Bone marrow (tissue), 2 donors: ENCODE results near the gene PLEKHA5.

Experiments used
- DNase-seq, 2 donors: peaks; one replicate each; lab custom pipeline; 2025; lab: John Stamatoyannopoulos, UW

The PLEKHA5 gene

DNA sequence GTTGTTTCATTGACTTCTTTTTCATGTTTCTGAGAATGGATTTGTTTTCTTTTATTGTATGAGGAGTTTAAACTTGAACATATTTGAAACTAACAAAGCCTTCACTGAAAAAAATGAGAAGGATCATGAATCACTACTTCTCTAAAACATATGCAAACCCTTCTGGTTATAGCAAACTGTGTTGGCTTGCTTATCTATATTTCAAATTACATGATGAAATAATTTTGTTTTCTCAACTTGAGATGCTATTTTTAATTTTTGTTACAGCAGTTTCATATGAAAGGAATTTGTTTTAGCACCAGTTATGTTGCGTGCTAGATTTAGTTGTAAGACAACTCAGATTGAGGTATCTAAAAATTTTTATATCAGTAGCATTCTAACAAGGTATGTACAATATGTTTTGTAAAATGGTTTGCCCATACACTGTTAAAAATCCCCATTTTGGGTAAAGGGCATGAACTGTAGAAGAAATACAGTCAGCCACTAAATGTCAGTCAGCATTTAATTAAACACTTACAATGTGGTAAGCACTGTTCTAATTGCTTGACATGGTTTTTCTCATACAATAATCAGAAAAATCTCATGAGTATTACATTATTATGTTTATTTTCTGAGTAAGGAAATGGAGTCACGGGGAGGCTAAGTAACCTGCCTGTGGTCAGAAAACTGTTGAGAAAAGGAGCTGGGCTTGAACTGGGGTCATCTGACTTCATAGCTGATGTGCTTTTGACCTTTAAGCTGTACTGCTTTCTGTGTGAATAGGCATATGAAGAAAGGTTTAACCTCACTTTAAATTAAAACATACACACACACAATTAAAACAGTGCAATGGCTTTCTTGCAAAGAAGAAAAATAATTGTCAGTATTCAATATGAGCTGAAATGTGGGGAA lies 105.7 kb downstream of the PLEKHA5 start:
- no peak for DNase-seq

DNA sequence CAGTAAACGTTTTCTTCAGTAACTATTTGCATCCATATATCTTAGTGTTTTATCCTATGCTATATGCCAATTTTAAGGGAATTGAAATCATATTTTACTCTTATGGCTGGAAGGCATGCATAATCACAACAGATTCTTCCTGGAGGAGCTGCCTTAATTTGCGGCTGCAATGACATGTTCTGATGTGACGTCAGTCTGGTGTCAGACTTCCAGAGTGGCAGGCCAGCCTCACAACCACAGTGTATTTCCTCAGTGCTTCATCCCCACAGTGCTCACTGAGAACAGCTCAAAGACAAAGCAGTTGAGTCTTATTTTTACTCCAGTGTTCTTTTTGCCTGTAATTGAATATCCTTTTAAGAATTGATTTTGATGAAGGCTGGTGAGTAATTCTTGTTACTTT lies 107.1 kb downstream of the PLEKHA5 start:
- DNase-seq, result no peak

DNA sequence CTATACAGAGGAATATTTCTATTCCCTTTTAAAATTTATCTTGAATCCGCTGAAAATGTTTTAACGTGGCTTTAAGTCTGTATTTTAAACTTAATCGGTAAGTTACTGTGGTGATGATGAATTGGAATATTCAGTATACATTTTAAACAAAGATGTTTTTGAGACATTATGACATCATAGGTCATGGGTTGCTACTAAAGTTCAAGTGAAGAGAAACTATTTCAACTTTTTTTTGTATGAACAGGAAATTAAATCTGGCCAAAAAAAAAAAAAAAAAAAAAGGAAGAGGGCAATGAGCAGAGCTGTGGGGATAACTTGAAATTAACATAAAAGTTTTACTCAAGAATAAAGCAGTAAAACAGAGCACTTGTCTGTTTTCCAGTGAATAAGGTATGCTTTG lies 109.0 kb downstream of the PLEKHA5 start:
- no peak for DNase-seq

DNA sequence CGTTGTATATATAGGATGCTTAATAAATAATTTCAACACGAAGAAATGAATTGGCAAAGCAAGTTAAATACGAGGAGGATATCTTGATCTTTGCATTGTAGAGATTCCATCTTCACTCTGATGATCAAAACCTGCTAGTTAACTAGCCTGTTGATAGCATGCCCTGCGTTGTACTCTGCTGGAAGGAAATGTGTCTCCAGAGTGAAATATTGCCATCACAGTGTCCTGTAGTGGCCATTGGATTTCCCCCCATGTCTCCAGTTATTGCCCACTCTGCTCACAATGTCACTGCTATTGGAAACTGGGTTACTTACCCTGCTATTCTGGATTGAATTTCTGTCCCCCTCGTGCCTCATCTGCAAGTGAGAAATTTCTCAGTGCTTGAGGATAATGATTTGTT lies 109.6 kb downstream of the PLEKHA5 start:
- DNase-seq, result no peak

DNA sequence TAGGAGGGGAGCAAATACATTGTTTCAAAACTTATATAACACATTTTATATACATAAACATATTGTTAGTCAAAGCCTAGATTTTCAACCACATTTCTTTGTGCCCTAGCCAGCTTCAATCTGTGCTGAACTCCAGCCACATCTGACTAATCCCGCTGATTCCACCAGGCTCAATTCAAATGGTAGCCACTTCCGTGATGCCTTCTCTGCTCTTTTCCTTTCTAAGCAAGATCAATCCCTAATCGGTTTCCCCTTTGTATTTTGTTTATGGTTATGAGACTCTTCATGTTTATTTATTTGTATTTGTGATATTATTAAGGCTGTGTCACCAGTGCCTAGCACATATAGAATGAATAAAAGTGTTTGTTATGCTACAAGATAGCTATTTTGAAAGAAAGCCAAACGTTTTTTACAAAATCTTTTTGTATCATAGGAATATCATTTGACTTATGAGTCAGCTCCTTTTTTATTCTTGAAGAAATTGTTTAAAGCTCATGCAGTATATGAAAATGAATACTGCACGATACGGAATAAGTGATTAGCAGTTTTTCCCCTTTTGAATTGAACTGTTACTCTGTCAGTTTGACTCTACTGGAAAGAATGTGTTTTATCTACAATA lies 110.2 kb downstream of the PLEKHA5 start:
- no peak for DNase-seq

DNA sequence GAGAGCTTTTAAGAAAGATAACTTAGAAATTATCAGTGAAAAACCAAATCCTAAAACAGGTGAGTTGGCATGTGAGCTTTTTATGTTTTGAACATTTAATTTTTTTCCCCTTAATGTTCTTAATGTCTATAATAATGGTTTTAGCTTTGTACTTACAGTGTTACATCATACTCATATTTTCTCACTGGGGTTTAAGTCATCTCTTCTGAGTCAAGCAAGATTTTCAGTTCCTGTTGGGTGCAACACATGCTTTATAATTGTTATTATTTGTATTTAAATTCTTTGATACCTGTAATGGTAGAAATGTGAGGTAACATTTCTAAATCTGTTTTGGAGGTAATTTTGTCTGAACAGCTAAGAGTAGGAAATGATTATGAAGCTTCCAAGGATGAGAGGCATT lies 113.0 kb downstream of the PLEKHA5 start:
- DNase-seq, result no peak

DNA sequence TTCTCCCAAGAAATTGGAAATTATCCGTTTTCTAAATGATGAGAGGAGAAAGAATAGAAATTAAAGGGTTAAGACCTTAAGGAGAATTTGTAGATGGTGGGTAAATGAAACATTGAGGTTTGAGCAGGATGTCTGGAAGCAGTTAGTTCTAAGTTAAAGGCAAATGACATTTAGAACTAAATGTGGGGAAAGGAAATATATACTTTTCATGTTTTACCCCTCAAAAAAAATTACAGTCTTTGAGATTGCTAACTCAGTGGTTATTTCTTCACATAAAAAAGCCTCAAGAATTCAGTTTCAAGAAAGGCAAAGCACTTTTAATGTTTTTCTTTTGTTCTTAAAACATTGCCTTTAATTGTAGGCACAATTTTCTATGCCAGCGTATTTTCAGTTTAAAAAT lies 114.0 kb downstream of the PLEKHA5 start:
- DNase-seq, result no peak

DNA sequence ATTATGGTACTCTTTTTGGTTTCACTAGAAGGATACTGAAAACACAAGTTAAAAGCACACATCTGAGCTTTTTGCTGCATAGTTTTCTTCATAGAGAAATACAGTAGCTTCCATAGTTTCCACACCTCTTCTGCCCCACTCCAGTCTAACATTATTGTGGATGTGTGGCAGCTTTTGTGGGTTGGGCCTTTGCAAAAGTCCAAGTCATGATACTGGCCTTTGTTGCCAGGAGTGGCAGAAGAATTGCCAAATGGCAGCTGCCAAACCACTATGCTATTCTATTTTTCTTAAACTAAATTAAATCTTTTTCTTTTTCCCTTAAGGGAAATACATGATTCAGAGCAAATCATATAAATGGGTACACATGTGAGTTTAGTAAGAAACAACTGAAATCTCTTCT lies 114.8 kb downstream of the PLEKHA5 start:
- no peak for DNase-seq

DNA sequence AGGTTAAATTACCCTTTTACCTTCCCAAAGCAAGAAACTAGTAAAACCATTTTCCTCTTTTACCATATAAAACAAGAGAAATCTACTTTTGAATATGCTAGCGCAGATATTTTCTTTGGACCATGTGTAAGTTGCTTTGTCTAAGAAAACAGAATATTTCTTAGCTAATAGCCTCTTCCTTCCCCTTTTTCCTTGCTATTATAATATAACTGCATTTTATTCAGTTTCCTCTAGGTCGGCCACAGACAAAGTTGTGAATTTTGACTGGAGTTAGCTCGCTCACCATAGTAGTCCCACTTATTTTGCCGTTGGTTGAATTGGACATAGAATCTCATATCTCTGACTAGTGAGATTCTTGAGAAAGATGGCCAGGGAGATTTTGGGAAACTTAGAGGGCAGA lies 115.6 kb downstream of the PLEKHA5 start:
- DNase-seq, result peak in 1 of 2 donors; percentile 34

DNA sequence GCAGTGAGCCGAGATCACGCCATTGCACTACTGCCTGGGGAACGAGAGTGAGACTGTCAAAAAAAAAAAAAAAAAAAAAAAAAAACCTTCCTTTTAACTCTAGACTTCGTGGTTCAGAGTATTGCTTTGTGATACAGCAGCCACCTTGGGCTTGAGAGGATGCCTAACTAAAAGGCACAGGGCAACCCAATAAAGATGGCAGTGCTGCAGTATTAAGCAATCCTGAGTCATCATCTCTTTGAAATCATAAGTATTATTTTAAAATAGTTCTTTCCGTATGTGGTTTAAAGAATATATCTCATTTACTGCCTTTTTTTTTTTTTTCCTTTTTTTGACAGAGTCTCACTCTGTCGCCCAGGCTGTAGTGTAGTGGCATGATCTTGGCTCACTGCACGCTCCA lies 116.1 kb downstream of the PLEKHA5 start:
- DNase-seq, result no peak

DNA sequence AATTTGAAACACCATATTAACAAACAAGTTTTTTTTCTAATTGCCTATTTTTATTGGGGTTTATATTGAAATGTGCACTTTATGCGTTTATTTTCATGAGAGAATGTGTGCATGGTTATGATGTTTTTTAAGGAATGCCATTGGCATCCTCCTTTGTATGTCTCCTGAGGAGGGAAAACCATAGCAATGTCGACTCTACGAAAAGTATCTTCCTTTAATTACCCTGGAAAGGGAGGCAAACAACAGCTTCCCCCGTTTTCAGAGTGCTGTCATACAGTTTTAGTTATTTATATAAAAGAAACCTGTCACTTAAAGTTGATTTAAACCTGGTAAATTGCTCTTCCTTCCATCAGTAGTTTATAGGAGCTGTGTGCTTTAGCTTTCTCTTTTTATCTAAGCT lies 117.4 kb downstream of the PLEKHA5 start:
- DNase-seq, result no peak

DNA sequence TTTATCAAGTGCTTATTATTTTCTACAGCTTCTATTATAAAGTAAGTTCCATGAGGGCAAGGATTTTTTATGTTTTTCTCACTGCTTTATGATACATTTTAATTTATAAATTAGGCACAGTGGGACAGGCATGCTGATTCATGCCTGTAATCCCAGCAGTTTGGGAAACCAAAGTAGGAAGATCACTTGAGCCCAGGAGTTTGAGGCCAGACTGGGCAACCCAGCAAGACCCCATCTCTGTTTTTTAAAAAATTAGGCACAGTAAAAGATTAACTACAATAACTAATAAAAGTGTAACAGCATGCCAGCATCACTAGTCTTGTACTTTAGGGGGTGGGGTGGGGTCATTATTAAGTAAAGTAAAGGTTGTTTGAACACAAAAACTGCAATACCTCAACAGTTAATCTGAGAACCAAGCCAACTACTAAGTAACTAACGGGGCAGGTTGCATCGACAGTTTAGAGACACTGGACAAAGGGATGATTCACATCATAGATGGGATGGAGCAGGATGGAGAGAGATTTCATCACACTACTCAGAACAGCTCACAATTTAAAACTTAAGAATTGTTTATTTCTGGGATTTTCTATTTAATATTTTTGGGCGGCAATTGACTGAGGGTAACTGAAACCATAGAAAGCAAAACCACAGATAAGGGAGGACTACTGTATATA lies 119.5 kb downstream of the PLEKHA5 start:
- no peak for DNase-seq

DNA sequence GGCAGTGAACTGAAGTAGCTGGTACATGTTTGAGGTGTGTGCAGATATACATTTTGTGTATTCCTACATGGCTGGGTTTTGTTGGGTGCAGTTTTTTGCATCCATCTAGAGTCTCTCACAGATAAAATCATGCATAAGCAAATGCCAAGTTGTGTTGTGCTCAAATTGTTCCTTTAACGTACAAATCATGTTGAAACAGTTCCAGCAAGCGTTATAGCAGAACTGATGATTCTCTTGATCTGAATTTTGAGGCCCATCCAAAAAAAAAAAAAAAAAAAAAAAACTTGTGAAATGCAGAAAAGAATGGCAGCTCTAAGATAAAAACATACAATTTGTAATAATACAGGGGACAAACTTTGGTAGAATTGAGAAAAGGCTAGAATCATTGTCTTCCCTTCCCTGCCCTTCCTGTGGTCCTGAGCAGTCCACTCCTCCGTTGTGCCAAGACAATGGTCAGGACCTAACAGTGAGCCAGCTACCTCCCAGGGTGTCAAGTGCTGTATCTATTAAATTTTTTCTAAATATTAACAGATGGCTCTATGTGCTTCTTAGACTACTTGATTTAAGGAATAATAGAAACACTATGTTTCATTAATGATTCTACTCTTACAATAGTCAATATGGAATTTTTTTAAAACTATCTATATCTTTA lies 122.1 kb downstream of the PLEKHA5 start:
- DNase-seq, result no peak

DNA sequence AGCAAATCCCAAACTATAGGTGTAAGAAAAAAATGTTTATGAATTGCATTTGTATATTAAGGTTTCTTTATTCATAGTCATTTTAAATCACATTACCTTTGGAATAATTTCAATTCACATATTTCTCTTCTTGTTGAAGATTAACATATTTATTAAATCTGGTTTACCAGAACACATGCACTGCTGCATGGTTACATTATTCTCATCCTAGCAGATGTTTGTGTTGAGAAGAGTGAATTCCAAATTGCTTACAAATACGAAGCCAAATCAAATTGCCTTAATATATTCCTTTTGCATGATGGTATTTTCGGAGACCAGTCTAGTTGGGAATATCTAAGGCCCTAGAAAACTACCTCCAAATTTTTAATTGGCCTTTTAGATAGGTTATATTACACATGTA lies 130.6 kb downstream of the PLEKHA5 start:
- DNase-seq, result no peak

DNA sequence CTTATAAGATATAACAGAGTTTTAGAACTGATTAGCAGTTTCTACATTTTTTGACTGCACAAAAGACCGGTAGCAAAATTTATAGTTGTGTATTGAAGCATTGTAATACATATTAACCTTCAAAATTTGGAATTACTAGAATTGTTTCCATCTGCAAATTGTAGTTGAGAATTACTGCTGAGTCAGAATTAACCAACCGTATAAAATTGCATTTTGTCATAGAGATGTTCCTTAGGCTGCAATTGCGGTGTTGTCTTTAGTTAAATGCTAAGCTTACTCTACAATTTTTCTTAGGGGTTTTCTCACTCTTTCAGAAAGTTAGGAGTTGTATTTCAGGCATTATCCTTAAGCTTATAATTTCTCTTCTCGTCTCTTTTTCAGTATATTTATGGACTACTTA lies 132.2 kb downstream of the PLEKHA5 start:
- no peak for DNase-seq

DNA sequence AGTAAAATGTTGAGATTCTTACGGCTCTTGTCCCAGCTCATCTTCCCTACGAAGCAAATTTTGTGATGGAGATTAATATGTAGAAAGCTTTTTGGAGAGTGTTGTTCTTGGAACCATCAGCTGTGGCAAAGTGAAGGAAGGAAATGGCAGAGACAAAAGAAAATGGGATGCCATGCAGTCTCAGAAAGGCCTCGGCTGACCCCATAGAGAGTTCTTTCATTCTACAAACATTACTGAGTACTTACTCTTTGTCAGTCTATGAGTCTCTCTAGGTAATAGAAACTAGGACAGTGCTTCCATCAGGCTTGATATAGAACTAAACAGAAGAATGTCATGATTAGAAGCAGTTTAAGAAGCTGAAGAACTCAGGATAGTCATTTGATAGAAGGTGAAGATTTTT lies 134.1 kb downstream of the PLEKHA5 start:
- no peak for DNase-seq

DNA sequence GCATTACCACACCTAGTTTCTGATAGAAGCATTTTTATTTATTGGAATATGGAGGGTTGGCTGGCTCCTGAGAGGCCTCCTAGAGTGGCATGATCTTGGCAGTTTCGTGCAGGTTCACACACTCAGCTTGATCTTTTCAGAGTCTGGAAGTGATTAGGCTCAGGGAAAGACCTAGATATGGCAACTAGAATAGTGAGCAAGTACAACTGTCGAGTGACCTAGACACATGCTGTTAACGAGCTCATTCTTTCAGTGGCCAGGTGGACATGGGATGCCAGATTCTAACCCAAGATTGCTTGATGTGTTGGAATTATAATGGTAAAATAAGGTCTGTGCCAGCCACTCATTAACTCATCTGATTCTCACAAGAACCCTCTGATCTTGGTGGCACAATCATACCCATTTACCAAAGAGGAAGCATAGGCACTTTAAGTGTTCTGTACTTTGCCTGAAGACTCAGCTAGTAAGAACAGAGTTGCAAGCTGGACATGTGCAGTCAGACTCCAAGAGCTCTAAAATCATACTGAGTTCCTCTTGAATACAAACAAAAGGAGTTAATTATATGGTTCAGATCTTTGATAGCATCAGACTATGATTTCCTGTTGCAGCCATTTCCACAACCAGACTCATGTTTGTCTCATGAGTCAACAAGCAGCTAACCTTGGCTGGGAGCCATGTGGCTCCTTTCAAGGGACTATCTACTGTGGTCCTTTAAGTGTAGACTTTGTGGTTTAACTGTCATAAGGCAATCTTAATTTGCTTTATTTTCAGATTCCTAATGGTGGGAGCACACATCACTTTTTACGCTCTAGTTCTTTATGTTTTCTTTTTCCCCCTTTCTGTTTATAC lies 144.2 kb downstream of the PLEKHA5 start:
- peak in 1 of 2 donors; percentile 94 for DNase-seq

DNA sequence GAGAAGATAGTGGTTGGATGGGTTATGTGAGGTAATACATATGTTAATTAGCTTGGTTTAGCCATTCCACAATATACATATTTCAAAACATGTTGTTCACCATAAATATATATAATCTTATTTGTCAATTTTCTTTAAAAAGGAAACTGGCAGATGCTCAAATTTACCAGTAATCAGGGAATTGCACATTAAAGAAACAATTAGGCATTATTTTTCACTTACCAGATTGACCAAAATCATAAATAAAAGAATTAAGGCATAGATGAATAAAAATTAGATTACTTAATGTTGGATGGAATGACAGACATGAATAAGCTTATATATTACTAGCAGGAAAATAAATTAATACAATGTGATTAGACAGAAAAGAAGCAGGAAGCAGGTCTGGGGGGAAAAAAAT lies 147.2 kb downstream of the PLEKHA5 start:
- no peak for DNase-seq

DNA sequence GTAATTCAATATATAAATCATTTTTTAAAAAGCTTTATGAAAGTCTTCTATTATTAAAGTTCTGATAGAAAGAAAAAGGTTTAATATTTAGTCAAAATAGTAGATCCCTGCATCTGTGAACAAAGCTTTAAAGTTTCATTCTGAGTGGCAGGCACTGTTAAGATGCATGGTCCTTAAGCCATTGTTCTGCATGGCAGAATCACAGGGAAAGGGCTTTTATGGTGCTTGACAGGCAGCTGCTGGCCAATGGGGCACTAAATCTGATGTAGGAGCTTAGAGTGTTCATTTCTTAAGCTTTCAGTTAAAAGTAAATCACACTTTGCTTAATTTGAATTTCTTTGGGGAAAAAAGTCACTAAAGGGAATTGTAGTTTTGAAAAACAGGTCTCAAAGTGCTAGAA lies 148.2 kb downstream of the PLEKHA5 start:
- DNase-seq, result no peak

DNA sequence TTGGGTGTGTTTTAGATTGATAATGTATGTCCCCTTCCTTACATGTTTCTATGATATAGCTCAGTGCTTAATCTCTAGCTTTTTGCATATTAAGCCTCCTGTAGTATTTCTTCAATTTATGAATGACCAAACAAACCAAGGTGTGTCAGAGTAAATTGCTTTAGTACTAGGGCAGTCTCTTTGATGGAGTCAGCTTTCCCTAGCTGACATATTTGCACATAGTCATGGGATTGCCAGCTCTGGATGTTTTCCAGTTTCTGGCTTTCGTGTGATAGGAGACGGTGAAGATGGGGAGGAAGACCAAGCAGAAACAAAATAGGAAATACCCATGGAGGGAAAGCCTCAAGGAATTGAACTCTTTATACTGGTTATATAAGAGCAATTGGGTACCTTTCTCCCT lies 148.9 kb downstream of the PLEKHA5 start:
- no peak for DNase-seq

DNA sequence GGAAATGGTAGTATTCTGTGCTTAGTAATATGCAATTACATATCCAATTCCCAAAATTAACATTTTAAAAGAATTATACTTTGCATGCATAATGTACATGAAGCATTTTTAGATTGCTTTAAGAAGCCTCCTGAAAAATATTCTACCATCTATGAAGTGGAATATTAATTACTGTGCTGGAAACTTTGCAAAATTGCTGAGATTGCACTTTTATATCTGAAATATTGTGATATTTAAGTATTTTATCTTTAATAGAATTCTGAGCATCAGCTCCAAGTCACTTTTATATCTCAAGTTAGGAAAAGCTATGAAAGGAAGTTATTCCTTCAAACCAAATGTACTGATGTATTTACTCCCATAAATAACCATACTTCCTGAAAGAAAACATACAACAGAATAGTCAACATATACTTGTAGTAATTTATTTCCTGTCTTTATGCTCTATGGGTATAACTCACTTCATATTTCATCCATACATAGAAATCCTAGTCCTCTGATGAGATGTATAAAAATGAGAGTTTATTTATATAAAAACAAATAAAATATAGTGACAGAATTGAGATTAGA lies 152.7 kb downstream of the PLEKHA5 start:
- no peak for DNase-seq
